GM12878 (cell line): ENCODE data around the gene HIVEP3. TPM values are rescaled to one million over a fixed set of nuclear protein-coding genes. Genes with fewer than 3 reads are reported as not detected.

Experiments used
- CEBPB ChIP-seq, 2 experiments: fragments of 150-350 bp in 1 of 2; IDR thresholded peaks; 2 replicates each; pipeline ENCODE4 v1.6.1; 2012 to 2014; ENCODE audit warnings: low read depth in 2 of 2, low read length in 2 of 2, borderline replicate concordance in 1 of 2, inconsistent platforms in 1 of 2
- CHD2 ChIP-seq: IDR thresholded peaks from 2 replicates; pipeline ENCODE4 v1.6.1; 2011; ENCODE audit warnings: low read depth, low read length, improper control_type of control experiment, borderline replicate concordance
- CREB1 ChIP-seq: IDR thresholded peaks from 2 replicates; pipeline ENCODE4 v1.6.1; 2012; ENCODE audit warnings: low read depth, mild to moderate bottlenecking, inconsistent platforms
- EED ChIP-seq: sonication (generic); IDR thresholded peaks from 2 replicates; pipeline ENCODE4 v1.6.1; 2016; ENCODE audit warnings: antibody characterized with exemption, low read depth
- ESRRA ChIP-seq: IDR thresholded peaks from 2 replicates; pipeline ENCODE4 v1.6.1; 2012; ENCODE audit warnings: mild to moderate bottlenecking, low read length, improper control_type of control experiment
- FOXK2 ChIP-seq: fragments of 450-650 bp; IDR thresholded peaks from 2 replicates; pipeline ENCODE4 v1.6.1; 2017; ENCODE audit warnings: mild to moderate bottlenecking, moderate library complexity
- FOXM1 ChIP-seq: IDR thresholded peaks from 2 replicates; pipeline ENCODE4 v1.6.1; 2012; ENCODE audit warnings: low read depth, mild to moderate bottlenecking, inconsistent platforms, low read length, moderate library complexity
- HDAC2 ChIP-seq: fragments of 200-600 bp; sonication (generic); IDR thresholded peaks from 2 replicates; pipeline ENCODE4 v1.6.1; 2017
- IRF4 ChIP-seq: IDR thresholded peaks from 2 replicates; pipeline ENCODE4 v1.6.1; 2011; ENCODE audit warnings: low read depth, low read length
- KAT2A ChIP-seq: conservative IDR thresholded peaks from 2 replicates; pipeline ENCODE4 v1.6.1; 2011; ENCODE audit warnings: low read depth, low read length; ENCODE audit not compliant: control insufficient read depth
- KDM1A ChIP-seq: fragments of 200-600 bp; sonication (generic); IDR thresholded peaks from 2 replicates; pipeline ENCODE4 v1.6.1; 2016; ENCODE audit warnings: borderline replicate concordance
- KLF5 ChIP-seq: fragments of 450-650 bp; IDR thresholded peaks from 2 replicates; pipeline ENCODE4 v1.6.1; 2014; ENCODE audit warnings: mild to moderate bottlenecking; ENCODE audit not compliant: partially characterized antibody
- MTA3 ChIP-seq: IDR thresholded peaks from 2 replicates; pipeline ENCODE4 v1.6.1; 2012; ENCODE audit warnings: low read length, inconsistent platforms, borderline replicate concordance
- MYC ChIP-seq: IDR thresholded peaks from 2 replicates; pipeline ENCODE4 v1.6.1; 2011; ENCODE audit warnings: mild to moderate bottlenecking, low read length, moderate library complexity, inconsistent platforms; ENCODE audit not compliant: insufficient read depth, insufficient replicate concordance, insufficient read length, severe bottlenecking
- PML ChIP-seq: IDR thresholded peaks from 2 replicates; pipeline ENCODE4 v1.6.1; 2012; ENCODE audit warnings: low read length, inconsistent platforms
- RAD21 ChIP-seq: IDR thresholded peaks from 2 replicates; pipeline ENCODE4 v1.6.1; 2011; ENCODE audit warnings: mild to moderate bottlenecking, low read depth, low read length, moderate library complexity; ENCODE audit not compliant: insufficient read depth
- RCOR1 ChIP-seq: conservative IDR thresholded peaks from 2 replicates; pipeline ENCODE4 v1.6.1; 2012; ENCODE audit warnings: low read depth, low read length, improper control_type of control experiment
- RFX5 ChIP-seq: IDR thresholded peaks from 2 replicates; pipeline ENCODE4 v1.6.1; 2011; ENCODE audit warnings: low read depth, low read length, improper control_type of control experiment
- SIX5 ChIP-seq: IDR thresholded peaks from 2 replicates; pipeline ENCODE4 v1.6.1; 2011; ENCODE audit warnings: mild to moderate bottlenecking, low read depth, low read length, moderate library complexity; ENCODE audit not compliant: severe bottlenecking
- SKIL ChIP-seq: fragments of 450-650 bp; IDR thresholded peaks from 2 replicates; pipeline ENCODE4 v1.6.1; 2017; ENCODE audit warnings: mild to moderate bottlenecking, low read depth, inconsistent platforms; ENCODE audit not compliant: poor library complexity, severe bottlenecking
- SMAD5 ChIP-seq: IDR thresholded peaks from 2 replicates; pipeline ENCODE4 v1.6.1; 2016; ENCODE audit warnings: antibody characterized with exemption, low read depth
- SMARCA5 ChIP-seq: fragments of 450-650 bp; IDR thresholded peaks from 2 replicates; pipeline ENCODE4 v1.6.1; 2017; ENCODE audit warnings: mild to moderate bottlenecking
- SREBF1 ChIP-seq: IDR thresholded peaks from 2 replicates; pipeline ENCODE4 v1.6.1; 2012; ENCODE audit warnings: mild to moderate bottlenecking, low read length
- SUZ12 ChIP-seq: fragments of 200-600 bp; sonication (generic); IDR thresholded peaks from one replicate; pipeline ENCODE4 v1.6.1; 2018; ENCODE audit warnings: antibody characterized with exemption, mild to moderate bottlenecking; ENCODE audit not compliant: unreplicated experiment
- TCF3 ChIP-seq: IDR thresholded peaks from 2 replicates; pipeline ENCODE4 v1.6.1; 2012; ENCODE audit warnings: low read depth, mild to moderate bottlenecking, low read length, borderline replicate concordance; ENCODE audit not compliant: insufficient read depth
- YY1 ChIP-seq: IDR thresholded peaks from 2 replicates; pipeline ENCODE4 v1.6.1; 2011; ENCODE audit warnings: low read depth, mild to moderate bottlenecking, low read length
- ZNF217 ChIP-seq: fragments of 450-650 bp; IDR thresholded peaks from 2 replicates; pipeline ENCODE4 v1.6.1; 2017; ENCODE audit warnings: antibody characterized with exemption, mild to moderate bottlenecking
- ZNF622 ChIP-seq: fragments of 450-650 bp; IDR thresholded peaks from 2 replicates; pipeline ENCODE4 v1.6.1; 2017; ENCODE audit warnings: mild to moderate bottlenecking, inconsistent platforms
- polyA plus RNA-seq, 11 experiments: library from polyadenylated mRNA; depleted of rRNA in 4 of 11; unstranded in 6 of 11; stranded (reverse) in 5 of 11; fragments of >200 nt; fragmentation: Nextera tagmentation in 4 of 11; fragmentation: Illumina TruSeq in 1 of 11; extraction: Ambion mirVana in 4 of 11; extraction: Trizol in 1 of 11; gene quantifications; 1 replicate in 1 of 11; 2 replicates in 10 of 11; pipeline versions ENCODE4 v1.2.1 to v1.2.3, GENCODE V29; 2011 to 2016; ENCODE audit warnings: inconsistent platforms in 2 of 11, missing spikeins in 2 of 11, low read depth in 1 of 11
- total RNA-seq, 4 experiments: library from RNA; depleted of rRNA in 3 of 4; stranded (reverse); fragments of >200 nt in 3 of 4; fragmentation: Illumina TruSeq in 1 of 4; extraction: Trizol in 1 of 4; gene quantifications; 2 replicates each; pipeline versions ENCODE4 v1.2.1 to v1.2.3, GENCODE V29; 2013 to 2021
- TF ChIP-seq, protein P1 (sequence below): fragments of 150-350 bp; IDR thresholded peaks from 2 replicates; pipeline ENCODE4 v1.6.1; 2014; ENCODE audit warnings: mild to moderate bottlenecking, low read depth, low read length

The HIVEP3 gene
- total and polyA plus RNA-seq, 10 of the 15 experiments (the other 5 are each of a cell fraction or from before 2014, with no cell fraction given) = 1.8 to 13.6 (median 3.8) TPM

DNA sequence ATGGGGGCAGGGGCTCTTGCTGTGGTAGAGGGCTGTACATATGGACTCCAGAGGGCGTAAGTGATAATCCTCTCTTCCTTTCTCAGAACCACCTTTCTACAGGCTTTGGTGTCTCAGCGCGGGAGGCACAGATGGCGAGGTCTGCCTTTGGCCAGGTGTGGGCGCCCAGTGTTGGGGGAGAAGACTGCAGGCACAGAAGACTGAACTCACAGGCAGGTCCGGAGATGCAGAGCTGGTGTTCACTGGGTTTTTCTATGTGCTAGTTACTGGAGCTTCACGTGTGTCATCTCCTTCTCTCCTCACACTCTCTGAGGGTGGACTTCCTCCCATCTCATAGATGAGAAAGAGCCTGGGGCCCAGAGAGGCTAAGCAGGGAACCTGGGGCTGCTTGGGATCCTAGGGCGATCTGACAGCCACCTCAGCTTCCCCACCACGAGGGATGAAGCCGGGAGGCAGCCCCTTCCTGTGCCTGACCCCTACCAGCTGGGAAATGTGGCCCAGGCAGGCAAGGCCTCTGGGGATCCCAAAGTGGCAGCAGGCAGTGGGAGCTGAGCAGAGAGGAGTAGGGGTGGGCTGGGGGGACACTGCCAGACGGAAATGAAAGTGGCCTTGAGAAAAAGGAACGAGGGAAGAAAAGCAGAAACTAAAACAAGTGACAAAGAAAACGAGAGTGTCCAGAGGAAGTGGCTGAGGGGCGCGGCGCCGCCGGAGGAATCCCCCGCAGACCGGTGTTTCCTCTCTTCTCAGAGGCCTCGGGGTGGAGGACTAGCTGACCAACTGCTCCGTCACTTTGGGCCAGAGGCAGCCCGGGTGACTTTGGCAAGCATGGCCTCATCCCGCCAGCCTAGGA, 191.6 kb downstream of the HIVEP3 start (continued):
- TF ChIP-seq SUZ12 (no peak), ZNF622 (no peak), HDAC2 (no peak), IRF4 (no peak), KLF5 (no peak), RFX5 (0 out of 2 replicates have a peak, but pooled peaks have one; percentile 7), KAT2A (no peak), FOXK2 (no peak), EED (peak; percentile 85), CHD2 (peak; percentile 75; the same call in 1 of the 2 replicates), CEBPB (IDR thresholded peaks at IDR 0.05; ENCODE audit: borderline replicate concordance in 1 of 2, low read depth in 2 of 2, low read length in 2 of 2) (no peak), SMARCA5 (no peak), KDM1A (no peak), CREB1 (0 out of 2 replicates have a peak, but pooled peaks have one; percentile 46), YY1 (no peak), ESRRA (no peak), TCF3 (peak; percentile 60; the same call in 1 of the 2 replicates), PML (no peak), RCOR1 (peak; percentile 61), FOXM1 (no peak; the same call in 1 of the 2 replicates), MTA3 (no peak), SMAD5 (no peak), RAD21 (peak; percentile 45; the same call in 1 of the 2 replicates), SIX5 (no peak), ZNF217 (no peak), SKIL (peak; percentile 95), SREBF1 (no peak), MYC (no peak)
- TF ChIP-seq, protein P1, sequence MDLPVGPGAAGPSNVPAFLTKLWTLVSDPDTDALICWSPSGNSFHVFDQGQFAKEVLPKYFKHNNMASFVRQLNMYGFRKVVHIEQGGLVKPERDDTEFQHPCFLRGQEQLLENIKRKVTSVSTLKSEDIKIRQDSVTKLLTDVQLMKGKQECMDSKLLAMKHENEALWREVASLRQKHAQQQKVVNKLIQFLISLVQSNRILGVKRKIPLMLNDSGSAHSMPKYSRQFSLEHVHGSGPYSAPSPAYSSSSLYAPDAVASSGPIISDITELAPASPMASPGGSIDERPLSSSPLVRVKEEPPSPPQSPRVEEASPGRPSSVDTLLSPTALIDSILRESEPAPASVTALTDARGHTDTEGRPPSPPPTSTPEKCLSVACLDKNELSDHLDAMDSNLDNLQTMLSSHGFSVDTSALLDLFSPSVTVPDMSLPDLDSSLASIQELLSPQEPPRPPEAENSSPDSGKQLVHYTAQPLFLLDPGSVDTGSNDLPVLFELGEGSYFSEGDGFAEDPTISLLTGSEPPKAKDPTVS = no peak
